NCI-H2196 (cell line): Measurements from ENCODE around the gene TMEM14B.
A peak's percentile ranks its signal among the peaks of the same experiment; 100 is the strongest.
"Not testable (repeated sequence)": the region's sequence is repeated elsewhere in the genome, so short reads cannot be mapped to it uniquely, and the experiment has no call there.

ENCODE experiments used
- DNase-seq: peaks from one replicate; lab custom pipeline; 2025; ENCODE audit not compliant: unreplicated experiment; lab: John Stamatoyannopoulos, UW

The TMEM14B gene

DNA sequence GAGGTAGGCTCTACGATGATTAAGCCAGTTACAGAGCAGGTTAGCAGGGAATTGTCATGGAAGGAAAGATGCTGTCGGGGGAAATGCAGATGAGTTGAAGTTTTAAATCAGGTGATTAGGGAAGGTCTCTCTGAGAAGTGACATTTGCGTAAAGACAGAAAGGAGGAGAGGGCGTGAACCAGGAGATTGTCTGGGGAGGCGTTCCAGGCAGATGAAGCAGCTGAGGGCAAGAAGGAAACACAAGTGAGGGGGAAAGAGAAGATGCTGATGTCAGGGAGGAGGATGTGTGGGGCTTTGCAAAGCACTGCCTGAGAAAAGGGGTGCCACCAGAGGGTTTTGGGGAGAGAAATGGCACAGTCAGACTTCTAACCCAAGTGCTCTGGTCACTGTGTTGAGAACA is 2.5 kb upstream of the TMEM14B start:
- no peak for DNase-seq

DNA sequence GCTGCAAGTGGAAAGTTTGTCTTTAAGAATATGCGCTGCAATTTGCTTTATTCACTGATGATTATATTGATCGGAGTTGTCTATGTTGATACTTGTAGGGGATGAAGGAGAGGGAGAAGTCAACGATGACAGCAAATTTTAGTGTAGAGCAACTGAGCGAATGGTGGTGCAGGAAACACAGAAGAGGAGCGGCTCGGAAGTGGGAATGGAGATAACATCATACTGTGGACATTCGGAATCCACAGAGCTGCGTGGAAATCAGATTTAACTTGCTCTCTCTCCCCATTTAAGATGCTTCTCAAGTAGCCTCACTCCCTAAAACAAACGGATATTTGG is 722 bp upstream of the TMEM14B start:
- peak; percentile 58 for DNase-seq

DNA sequence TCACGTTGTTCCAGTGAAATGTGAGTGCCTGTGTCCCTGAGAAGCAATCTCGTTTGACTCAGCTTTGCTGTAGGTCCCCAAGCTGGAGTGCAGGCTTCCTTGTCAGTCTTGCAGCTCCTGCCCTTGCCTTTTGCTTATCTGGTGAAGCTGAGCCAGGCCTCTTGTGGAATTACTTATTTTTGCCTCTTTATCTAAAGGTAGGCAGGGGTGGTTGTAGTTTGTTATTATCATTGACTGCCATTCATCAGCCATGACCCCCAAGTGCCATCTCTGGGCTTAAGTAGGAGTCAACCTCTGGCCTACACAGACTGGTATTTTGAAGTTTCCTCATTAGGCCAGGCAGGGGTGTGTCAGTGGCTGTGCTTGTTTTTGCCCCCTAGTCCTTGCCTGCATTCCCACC is 2.1 kb downstream of the TMEM14B start:
- no peak for DNase-seq

DNA sequence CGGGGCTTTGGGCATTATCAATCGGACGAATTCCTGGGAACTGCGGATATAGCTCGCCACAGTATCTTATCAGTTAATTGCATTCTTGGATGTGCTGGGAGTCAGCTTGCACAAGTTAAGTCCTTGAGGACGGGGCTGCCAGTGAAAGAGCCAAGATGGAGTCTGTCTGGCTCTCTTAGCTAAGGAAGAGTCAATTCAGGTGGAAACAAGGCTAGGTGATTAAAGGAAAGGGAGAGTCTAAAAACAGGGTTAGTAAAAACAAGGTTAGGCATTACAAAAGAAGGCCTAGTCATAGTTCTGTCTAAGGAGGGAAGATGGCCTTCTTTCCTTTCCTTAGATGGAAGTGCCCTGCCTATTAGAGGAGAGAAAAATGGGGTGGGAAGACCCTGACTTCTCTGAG is 3.0 kb downstream of the TMEM14B start:
- not testable (repeated sequence) for DNase-seq

DNA sequence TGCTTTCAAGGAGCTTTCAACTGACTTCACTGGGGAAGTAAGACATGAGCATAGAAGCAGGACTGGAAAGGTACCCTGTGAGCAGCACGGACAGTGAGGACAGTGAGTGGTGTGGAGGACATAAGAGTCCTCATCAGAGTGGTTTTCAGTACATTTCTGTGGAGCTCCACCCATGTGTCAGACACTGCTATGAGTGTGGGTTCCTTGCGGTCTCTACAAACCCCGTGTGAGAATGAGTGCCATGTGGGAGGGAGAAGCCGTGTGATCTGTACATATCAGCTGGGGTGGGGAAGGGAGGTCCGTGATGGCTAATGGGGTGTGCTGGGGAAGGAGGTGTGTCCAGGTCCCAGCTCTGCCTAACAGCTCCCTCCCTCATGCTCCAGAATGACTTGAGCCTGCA is 4.2 kb downstream of the TMEM14B start:
- DNase-seq = not testable (repeated sequence)

DNA sequence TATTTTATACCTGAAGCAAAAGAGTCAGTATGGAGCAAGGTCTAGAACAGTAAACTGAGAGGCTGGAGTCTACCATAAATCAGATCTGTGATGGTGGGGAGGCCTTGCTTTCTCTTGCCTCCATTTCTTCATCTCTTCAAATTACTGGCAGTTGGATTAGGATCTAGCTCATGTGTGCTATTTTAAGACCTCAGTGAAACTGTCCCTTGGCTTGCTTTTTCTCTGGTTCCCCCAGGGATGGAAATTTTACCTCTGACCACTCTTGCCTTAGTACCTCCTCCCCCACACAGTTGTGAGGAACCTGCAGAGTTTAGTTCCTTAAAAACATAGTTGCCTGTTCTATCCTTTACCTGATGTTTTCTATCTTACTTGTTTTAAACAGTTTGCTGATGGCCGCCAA is 8.5 kb downstream of the TMEM14B start:
- no peak for DNase-seq

DNA sequence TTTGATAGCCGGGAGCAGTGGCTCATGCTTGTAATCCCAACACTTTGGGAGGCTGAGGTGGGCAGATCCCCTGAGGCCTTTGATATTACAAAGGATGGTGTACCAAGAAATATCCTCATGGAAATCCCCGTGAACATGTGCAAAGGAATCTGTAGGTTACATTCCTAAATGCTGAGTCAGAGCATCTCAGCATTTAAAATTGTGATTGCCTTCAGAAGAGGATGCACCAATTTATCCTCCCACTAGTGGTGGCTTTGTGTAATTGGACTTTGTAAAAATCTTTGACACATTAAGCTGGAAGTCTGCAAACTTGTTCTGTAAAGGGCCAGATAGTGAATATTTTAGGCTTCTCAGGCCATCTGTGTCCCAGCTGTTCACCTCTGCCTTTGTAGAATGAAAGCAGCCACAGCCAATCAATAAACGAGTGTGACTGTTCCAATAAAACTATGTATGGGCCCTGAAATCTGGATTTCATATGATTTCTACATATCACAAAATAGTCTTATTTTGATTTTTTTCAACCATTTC is 11.8 kb downstream of the TMEM14B start:
- DNase-seq = peak; percentile 30

DNA sequence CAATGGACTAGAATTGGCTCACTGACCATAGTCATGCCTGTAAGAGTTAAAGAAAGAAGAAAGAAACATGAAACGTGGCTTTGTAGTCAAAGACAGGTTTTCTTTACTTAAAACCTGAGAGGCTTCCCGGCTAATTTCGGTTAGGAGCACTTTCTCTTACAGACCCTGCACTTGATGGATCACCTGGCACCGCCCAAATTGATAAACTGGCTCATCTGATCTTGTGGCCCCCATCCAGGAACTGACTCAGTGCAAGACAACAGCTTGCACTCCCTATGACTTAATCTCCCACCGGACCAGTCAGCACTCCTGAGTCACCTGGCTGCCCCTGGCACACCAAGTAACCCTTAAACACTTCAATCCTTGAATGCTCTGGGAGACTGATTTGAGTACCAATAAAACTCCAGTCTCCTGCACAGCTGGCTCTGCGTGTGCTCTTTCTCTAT is 12.3 kb downstream of the TMEM14B start:
- peak; percentile 22 for DNase-seq

DNA sequence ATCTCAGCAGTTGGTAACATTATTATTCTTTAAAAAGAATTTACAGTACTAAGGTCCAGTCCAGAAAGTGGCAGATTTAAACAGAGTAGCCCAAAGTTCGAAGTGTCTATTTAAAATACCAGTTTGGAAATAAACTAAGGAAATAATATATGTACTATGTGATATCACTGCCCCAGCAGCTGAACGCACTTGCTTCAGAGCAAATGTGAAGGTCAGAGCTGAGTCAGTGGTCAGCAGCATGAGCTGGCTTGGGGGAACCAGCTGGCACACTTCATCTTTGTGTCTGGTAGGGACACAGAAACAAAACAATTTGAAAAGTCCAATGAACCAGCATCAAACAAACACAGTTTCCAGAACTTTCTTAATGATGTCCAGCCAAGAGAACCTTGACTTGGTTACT is 15.4 kb downstream of the TMEM14B start:
- DNase-seq = no peak

DNA sequence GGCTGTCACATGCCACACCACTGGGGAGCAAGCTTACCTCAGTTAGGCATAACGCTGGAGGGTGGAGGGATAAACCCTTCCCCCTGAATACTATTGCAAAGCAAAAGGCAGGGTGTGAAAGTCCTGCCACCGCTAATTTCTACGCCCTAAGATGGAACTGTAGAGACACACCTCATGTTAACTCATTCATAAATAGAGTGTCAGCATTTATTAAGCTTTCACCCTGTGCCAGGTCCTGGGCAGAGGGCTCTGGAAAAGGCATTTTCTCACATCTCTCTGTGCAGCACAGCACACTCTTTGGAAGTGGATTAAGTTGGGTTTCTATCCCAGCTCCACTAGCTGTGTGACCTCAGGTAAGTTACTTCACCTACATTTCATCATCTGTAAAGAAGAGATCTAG is 21.8 kb downstream of the TMEM14B start:
- no peak for DNase-seq

DNA sequence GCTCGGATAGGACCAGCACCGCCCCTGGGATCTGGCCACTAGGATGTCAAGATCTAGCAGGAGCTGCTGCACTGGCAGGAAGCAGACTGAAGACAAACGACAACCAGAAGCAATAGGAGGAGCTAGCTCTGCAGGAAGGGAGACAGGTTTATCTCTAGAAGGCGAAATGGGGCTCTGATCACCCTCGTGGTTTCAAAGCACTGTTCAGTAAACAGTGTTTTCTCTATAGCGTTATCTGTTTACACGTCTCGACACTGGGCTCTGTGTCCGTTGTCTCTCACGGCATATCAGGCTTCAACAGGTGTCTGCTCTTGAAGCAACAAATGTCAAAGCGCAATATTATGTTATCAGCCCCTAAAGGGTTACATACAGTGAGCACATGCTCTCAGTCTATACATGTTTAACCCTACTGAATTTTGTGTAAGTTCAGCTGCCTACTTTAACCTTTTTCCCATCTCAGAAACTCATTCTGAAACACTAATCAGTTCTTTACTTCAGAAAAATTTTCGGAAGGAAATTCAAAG is 23.8 kb downstream of the TMEM14B start:
- peak; percentile 20 for DNase-seq

DNA sequence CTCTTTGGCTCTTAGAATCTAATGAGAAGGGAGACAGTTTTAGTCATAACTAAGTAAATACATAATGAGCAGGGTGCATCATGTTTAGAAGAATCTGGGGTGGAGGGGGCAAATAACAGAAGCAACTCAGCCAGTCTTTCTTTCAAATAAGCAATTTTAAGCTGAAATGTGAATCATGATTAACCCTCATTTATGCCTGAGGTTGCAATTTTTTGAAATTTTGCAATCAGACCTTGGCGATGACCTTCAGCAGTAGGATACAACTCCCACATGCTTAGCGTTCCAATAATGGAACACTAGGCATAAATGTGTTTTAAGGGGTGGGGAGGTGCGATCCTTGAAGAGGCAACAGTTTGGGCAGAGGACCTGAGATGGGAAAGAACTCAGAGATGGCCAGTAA is 30.6 kb downstream of the TMEM14B start:
- DNase-seq = no peak

DNA sequence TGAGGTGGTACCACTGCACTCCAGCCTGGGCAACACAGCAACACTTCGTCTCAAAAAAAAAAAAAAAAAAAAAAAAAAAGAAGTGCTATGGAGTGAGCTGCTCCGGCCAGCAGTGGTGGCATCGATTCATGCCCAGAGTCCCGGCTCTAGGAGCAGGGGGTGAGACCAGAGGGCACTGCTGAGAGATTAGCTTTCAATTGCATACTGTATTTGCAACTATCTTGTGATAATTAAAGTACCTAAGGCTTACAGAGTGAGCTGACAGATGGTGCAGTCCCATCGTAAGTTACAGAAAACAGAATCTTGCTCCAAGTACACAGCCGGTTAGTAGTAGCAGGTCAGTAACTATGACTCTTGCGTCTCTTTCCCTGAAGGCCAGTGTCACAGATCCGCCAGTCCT is 31.5 kb downstream of the TMEM14B start:
- DNase-seq = no peak

DNA sequence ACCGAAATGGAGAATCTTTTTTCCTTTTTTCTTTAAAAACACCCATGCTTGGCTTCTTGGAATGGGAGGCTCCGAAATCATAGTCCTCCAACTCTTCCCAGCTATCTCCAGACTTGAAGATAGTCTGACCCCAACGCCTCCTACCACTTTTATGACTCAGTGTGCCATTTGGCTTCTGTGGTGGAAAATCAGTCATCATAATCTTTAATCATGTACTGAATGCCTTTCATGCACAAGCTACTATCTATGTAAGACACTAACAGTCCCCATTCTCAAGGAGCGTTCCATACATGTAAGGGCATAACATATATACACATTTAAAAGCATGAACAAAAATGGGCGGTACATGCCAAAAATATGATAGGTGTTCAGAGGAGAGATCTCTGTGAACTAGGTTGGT is 44.1 kb downstream of the TMEM14B start:
- no peak for DNase-seq

DNA sequence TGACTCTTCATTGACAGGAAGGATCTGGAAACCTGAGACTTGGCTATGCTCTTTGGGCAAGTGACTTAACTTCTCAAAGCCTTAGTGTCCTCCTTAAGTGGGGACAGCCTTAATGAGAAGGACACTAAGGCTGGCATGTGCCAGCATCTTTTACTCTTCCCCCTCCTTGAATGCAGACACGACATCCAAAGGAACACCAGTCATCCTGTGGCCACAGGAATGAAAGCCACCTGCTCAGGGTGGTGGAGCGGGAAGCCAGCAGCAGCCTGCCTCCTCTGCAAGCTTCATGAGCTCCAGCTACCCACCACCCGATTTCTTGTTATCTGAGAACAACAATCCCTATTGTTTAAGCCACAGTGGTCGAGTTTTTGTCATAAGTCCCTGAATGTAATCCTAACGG is 44.5 kb downstream of the TMEM14B start:
- DNase-seq = no peak

DNA sequence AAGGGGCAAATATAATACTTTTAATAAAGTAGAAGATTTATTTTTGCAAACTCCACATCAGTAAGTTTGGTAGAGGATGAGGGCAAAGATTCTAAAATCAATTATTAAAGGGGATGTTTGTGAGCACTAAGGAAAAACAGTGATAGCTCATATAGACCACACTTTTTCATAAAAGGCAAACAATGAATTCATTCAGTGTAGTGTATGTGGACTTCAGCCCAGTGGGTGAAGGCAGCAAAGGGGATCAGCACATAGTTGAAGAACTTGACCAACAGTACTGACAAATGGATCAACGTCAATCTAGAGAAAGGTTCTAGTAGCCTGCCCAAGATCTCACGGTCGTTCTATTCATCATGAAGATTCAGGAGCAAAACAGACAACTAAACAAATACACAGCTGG is 45.4 kb downstream of the TMEM14B start:
- DNase-seq = no peak

DNA sequence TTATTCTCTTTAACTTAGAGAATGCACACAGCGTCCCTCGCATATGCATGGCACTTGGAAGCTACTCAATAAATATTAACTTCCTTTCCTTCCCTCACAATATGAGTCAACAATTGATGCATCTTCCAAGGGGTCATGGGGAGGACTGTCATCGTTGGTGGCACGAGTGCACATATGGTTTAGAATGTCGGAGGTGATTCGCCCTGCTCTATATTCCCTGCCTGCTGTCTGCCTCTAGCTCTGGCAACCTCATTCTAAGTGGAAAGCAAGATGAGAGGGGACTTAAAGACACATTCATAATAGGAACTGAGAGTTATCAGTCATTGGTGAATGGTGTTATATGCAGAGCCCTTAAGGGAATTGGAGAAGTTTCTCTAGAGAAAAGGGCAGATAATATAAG is 46.1 kb downstream of the TMEM14B start:
- DNase-seq = no peak

DNA sequence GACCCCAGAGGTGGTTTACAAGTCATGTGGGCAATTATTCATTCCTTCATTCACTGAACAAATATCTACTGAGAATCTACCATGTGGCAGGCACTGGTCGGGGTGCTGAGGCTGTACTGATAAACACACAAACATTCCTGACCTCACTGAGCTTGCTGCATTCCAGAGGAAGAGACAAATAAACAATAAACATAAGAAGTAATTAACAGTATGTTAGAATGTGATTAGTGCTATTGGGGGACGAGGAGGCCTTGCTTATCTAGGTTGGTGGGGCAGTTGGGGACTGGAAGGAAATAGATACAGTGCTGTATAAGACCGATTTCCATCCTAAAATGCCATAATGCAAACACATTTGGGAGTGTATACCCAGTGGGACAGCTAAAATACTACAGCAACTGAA is 46.6 kb downstream of the TMEM14B start:
- DNase-seq = no peak

DNA sequence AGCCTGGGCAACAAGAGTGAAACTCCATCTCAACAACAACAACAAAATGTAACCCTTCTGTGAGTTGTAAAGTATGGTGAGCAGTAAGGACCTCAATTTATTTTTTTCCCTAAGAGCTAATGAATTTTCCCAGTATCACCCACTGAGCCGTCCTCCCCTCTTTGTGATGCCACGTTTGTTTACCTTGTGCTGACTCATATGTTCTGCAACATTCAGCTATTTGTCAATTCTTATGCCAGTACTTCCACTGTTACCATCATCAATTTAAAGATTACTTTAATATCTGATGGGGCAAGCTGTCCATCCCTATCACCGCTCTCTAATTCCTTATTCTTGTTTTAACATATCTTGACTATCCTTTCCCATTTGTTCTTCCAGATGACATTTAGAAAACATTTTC is 53.2 kb downstream of the TMEM14B start:
- no peak for DNase-seq

DNA sequence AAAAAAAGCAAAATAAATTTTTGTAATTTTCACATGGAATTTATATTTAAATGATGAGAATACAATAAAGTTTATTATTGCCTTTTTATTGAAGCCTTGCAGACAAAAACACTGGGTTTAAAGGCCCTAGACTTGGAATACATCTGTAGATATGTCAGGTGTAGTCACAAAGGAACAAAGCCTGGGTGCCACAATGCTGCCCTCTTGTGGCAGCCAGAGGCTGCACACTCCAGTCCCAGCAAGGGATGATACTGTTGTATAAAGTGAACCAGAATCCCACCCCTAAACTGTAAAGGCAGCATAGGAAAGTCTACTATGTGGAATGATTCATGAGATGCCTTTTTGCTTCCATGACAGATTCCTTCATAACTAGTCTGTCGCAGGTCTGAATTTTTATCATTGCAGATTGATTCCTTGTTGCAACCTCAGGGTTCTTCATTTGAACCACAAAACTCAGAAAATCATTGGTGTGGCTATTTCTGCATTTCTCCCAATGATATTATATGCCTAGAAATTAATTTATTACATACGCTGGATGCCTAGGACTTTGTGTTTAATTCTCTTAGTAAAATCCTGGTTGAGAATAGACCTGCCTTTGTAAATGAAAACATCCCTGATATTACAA is 53.7 kb downstream of the TMEM14B start:
- DNase-seq = peak; percentile 75
